ENCODE results near the gene P2RY12. TPM values are rescaled to one million over a fixed set of nuclear protein-coding genes. Genes with fewer than 3 reads are reported as not detected.
"Not testable (repeated sequence)": the region's sequence is repeated elsewhere in the genome, so short reads cannot be mapped to it uniquely, and the experiment has no call there.

The P2RY12 gene
- polyA plus RNA-seq, 3 donors: 0.10 to 2.7 (median 0.94) TPM

DNA sequence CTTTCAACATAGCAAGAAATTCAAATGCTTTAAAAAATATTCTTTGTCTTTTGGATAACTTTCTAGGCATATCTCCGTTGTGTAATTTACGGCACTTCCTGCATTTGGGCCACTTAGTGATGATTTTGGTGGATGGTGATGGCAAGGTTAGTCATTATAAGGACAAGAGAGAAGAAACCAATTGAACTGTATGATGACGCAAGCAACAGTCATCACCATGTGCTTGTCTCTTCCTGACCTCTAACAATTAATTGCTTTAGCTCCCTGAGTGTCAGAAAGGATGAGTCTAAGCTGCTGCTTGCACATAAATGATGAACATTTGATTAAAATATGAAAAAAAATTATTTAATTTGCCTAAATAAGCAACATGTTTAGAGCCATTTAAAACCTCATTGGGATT, 11.3 kb upstream of the P2RY12 start:
- 77 to 91% (median 83%) methylated on average over 3 of the region's 3 CpGs for WGBS, 3 donors
- no peak overlapping the region for H3K27ac ChIP-seq (ENCODE audit: low read depth, low read length)

DNA sequence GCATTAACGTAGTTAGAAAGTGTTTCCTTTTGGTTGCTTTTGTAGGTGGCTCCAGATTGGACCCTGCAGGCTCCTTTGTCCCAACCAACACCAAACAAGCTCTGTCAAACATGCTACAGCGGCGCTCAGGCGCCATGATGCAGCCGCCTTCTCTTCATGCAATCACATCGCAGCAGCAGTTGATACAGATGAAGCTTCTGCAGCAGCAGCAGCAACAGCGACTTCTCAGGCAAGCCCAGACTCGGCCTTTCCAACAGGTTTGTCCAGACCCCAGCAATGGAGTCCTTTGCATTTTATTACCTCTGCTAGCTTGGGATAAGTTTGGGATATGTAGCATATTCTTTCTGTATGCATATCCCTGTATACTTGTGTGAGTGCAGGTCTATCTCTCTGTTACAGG, 10.1 kb upstream of the P2RY12 start:
- 83 to 93% (median 90%) methylated on average over 8 of the region's 8 CpGs for WGBS, 3 donors
- no peak overlapping the region for H3K27ac ChIP-seq (ENCODE audit: low read depth, low read length)

DNA sequence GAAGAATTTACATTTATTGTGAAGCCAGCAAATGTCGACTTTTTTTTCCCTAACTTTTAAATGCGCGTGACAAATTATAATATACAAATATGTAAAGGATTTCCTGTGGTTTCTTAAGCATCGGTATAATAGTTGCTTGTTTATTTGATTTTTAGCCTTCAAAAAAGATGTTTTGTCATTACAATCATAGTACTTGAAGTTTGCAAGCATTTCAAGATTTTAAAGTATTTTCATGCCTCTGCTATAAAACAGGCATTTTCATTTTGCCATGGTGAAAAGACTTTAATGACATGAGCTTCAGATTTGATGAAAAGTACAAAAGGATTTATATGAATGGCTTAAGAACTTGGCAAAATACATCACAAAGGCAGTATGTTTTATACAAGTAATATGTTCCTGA, 9.4 kb upstream of the P2RY12 start:
- no peak overlapping the region for H3K27ac ChIP-seq (ENCODE audit: low read depth, low read length)
- 57 to 66% (median 63%) methylated on average over 4 of the region's 4 CpGs for WGBS, 3 donors

DNA sequence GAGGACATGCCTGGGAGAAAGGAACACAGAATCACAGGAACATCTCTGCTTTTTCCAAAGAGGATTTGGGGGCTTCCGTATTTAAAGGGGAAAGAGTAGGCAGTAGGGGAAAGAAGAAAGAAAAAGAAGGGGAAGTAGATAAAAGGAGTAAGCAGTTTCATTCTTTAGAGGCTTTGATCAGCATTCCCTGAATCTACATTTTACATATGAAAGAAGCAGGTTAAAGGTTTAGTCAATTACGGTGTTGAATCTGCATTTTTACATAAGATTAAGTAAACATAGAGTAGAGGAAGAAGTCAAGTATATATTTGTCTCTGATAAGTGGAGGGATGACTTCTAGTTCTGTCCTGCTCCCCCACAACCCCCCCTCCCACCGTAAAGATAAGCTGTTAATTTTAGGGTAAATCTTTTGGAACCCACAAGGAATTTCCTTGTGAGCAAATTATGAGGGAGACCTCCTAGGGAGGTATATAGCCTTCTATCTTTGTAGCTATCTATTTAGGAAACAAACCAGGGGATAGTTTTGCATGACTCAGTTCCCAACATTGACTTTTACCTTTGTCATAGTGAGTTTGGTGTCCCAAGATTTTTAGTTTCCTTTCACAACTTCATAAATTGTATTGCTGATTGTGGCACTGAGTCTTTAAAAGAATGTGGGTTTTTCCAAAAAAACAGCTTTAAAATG, 8.7 kb upstream of the P2RY12 start:
- H3K27ac ChIP-seq (ENCODE audit: low read depth, low read length): no peak overlapping the region
- 42 to 68% (median 58%) methylated on average over 3 of the region's 3 CpGs for WGBS, 3 donors

DNA sequence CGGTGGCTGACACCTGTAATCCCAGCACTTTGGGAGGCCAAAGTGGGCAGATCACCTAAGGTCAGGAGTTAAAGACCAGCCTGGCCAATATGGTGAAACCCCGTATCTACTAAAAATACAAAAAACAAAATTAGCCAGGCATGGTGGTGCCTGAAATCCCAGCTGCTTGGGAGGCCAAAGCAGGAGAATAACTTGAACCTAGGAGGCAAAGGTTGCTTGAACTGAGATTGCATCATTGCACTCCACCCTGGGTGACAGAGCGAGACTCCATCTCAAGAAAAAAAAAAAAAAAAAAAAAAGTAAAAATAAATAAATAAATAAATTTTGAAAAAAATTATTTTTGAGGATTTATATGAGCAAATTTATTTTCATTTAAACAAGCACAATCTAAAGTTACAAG, 7.6 kb upstream of the P2RY12 start:
- WGBS, 3 donors: 77 to 96% (median 92%) methylated on average over 3 of the region's 3 CpGs
- not testable (repeated sequence) for H3K27ac ChIP-seq (ENCODE audit: low read depth, low read length)

DNA sequence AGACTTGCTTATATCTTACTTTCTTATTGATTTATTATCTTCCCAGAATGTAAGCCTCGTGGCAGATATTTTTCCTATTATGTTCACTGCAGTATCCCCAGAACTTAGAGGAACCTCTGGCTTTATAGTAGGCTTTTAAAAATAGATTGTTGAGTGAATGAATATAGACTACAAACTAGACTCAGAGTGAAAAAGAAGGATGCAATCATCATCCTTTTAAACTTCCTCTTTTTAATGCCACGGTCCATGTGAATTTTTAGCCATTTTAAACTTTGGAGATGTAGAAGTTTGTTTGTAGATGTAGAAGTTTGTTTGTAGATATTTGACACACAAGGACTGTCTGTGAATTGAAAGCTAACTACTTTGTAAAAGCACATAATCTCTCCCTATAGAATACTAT, 7.2 kb upstream of the P2RY12 start:
- WGBS, 3 donors: 56 to 69% (median 59%) methylated on average over 2 of the region's 2 CpGs
- H3K27ac ChIP-seq (ENCODE audit: low read depth, low read length): no peak overlapping the region

DNA sequence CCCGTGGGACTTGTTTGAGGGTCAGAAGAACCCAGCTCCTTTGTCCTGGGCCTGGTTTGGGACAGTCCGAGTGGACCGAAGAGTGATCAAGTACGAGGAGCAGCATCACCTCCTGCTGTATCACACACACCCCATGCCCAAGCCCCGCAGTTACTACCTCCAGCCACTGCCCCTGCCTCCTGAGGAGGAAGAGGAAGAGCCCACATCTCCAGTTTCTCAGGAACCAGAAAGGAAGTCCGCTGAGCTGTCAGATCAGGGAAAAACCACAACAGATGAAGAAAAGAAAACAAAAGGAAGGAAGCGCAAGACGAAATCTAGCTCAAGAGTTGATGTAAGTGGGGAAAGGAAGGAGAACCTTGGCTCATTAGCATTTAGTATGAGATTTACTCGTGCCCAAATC, 3.3 kb upstream of the P2RY12 start:
- 66 to 92% (median 67%) methylated on average over 9 of the region's 9 CpGs for WGBS, 3 donors
- H3K27ac ChIP-seq (ENCODE audit: low read depth, low read length): no peak overlapping the region

DNA sequence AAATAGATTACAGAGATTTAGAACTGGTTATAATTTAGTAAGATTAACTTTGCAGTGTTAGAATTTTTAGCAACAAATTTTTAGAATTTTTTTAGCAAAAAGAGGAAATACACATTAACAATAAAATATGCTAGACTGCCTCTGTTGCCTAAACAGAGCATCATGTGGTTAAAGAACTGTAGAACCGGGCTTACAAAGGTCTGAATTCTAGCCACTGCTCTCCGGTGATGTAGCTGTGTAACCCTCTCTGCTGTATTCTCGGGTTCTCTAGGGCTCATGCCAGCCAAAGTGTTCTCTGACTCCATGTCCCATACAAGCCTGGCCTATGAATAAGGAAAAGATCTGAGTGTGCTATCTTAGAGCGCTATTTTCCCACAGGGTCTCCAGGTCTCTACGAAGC, 2.9 kb upstream of the P2RY12 start:
- WGBS, 3 donors: 74 to 87% (median 74%) methylated on average over 5 of the region's 5 CpGs
- H3K27ac ChIP-seq (ENCODE audit: low read depth, low read length): no peak overlapping the region

DNA sequence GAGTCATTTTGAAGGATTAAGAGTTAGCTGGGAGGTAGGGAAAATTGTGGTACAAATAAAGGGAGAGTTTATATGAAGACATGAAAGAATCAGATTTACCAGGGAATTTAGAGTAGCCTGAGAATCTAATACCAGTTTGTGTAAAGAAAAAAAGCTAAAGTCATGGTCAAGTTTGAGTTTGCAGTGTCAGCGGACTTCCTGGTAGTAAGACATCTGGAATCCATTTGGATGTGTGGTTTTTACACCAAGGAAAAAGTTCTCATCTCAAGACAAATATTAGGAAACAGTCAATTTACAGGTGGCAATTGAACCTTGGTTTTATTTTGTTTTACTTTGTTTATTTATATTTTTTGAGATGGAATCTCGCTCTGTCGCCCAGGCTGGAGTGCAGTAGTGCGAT, 1.5 kb upstream of the P2RY12 start:
- WGBS, 3 donors: 79 to 97% (median 92%) methylated on average over 4 of the region's 4 CpGs
- no peak overlapping the region for H3K27ac ChIP-seq (ENCODE audit: low read depth, low read length)

DNA sequence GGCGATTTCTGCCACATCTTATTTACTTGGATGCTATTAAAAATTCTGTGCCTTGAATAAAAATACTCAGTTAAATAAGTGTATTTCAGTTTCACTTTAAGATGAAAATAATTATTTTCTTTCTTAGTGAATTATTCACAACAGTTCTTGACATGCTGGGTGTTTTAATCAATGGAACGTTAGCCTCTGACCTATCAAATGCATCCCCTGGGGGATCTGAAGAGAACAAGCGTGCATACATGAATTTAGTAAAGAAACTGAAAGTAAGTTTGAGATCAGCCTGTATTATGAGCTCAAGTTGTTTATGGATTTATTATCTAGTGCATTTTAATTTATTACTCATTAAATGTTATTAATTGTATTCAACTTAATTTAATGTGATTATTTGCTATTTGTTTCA, 597 bp downstream of the P2RY12 start:
- H3K27ac ChIP-seq (ENCODE audit: low read depth, low read length): no peak overlapping the region
- 29 to 50% (median 39%) methylated on average over 3 of the region's 3 CpGs for WGBS, 3 donors

DNA sequence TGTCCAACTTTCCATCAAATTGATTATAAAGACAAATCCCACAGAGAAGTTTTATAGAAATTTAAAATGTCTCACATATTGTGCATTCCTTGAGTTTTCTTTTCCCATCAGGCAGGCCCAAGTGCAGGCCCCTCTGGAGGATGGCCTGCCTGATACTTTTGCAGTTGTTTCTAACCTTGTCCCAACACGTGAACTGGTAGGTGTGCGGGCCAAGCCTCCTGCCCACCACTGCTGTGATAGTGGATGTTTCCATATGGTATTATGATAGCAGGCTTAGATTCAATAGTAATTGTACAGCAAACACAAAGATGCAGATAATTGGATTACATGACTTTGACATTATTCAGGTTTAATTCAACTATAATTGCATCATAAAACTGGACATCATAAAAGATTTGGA, 1.4 kb downstream of the P2RY12 start:
- WGBS, 3 donors: 57 to 91% (median 87%) methylated on average over 2 of the region's 2 CpGs
- H3K27ac ChIP-seq (ENCODE audit: low read depth, low read length): no peak overlapping the region

DNA sequence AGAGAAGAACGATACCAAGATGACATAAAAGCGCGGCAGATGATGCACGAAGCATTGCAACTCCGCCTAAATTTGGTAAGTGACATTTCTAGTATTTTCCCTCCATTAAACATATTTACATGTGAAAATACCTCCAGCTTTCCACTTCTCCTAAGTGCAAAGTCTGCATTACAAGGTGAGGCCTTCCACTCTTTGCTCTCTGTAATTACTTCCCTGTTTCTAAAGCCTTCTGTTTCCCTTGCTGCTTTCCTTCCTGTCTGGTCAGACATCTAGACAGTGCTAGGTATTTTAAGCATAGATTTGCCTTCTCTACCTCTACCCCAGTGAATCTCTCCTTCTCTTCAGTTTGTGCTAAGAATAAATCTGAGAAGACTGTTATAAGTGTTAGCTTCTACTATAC, 1.9 kb downstream of the P2RY12 start:
- 88 to 94% (median 93%) methylated on average over 5 of the region's 5 CpGs for WGBS, 3 donors
- H3K27ac ChIP-seq (ENCODE audit: low read depth, low read length): no peak overlapping the region

DNA sequence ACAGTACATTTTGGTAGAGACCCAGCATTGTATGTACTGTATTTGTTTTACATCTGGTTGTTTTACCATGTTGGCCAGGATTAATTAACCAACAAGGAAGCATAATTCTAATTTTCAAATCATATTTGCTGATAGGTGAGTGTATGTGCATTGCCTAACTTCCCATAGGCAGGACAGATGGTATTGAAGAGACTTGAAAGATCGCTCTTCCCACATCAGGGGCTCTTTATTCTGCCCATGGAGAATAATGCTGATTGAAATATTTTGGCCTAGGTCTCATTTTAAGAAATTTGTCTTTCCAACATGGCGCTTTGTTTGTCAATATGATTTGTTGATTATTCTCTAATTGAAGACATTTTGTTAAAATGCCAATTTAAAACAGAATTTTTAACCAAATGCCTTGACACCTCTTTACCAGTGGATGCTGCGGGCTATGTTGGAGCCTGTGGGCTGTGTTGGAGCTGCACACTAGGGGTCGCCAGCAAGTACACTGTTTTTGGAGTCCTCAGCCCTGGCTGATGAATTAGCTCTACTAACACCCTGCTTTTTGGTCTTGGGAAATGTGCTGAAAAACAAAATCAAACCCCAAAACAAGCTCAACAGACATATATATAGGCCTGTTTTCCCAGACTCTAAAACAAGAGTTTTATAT, 5.3 kb downstream of the P2RY12 start:
- 71 to 74% (median 74%) methylated on average over 4 of the region's 4 CpGs for WGBS, 3 donors
- H3K27ac ChIP-seq (ENCODE audit: low read depth, low read length): no peak overlapping the region

DNA sequence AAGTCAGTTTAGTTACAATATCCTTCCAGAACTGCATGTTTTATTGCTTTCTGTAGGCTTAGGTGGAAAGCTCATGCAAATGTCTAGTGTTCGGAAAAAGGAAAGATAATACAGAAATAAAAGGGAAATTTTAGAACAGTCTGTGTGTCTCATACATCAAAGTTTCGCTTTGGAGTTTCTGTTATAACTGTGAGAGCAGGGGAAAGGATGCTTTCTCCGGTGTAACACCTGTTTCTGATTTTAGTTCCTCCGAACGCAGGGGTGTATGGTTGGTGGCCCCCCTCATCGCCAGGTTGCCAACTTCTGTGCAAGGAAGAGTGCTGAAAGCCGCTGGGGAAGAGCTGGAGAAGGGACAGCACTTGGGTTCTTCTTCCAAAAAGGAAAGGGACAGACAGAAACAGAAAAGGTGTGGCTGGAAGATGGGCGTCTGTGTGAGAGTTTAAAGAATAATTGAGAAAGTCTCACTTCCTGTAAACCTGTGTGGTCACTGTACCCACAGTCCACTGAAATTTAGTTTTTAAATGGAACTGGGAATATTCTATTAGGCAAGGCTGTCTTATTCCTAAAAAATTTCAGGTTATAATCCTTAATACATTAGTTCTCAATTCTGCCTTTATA, 6.7 kb downstream of the P2RY12 start:
- H3K27ac ChIP-seq (ENCODE audit: low read depth, low read length): no peak overlapping the region
- 81 to 88% (median 86%) methylated on average over 8 of the region's 8 CpGs for WGBS, 3 donors

DNA sequence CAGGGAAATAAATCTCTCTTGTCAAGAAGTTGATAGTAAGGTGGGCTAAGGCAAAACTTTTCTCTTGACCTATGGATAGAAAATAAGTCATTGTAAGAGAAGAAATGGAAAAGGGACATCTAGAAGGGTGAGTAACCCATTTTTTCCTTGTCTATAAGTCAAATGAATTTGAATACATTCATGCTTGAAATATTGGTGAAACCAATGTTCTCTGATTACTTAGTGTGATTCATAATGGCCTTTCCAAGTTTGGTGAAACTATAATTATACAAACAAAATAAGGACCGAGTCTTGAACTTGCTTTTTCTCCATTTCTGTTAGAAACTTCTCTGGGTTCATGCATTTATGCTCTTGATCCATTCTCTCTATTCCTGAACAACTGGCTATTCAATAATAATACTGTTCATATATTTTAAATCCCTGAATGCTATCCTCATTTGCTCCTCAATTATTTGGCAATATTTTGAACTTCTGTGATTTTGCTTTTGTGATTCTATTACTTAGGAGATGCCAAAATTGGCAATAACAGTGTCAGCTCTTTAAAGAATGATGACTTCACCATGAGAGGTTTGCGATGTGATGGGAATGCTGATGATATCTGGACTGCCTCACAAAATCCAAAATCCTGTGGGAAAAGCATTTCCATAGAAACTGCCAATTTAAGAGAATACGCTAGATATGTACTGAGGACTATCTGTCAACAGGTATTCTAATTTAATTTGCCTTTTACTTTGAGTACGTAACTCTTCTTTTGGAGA, 12.3 kb downstream of the P2RY12 start:
- H3K27ac ChIP-seq (ENCODE audit: low read depth, low read length): no peak overlapping the region
- 82 to 94% (median 91%) methylated on average over 4 of the region's 4 CpGs for WGBS, 3 donors

DNA sequence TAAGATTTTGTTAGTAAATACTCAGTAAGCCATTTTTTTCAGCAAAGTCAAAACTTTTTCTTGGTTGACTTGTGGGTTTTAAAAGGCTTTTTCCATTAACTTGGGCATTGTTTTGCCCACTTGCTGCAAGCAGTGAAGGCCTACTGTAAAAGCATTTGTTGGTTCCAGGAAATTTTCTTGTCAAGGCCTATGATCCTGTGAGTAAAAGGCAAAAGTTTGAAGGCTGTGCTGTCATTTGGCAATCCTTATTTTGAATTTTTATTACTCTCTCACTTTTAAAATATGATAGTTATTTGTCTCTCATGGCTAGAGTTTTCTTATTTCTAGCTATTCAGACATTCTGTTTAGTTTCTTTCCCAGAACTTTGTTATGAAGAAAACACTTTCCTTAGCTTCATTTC, 13.0 kb downstream of the P2RY12 start:
- H3K27ac ChIP-seq (ENCODE audit: low read depth, low read length): no peak overlapping the region

DNA sequence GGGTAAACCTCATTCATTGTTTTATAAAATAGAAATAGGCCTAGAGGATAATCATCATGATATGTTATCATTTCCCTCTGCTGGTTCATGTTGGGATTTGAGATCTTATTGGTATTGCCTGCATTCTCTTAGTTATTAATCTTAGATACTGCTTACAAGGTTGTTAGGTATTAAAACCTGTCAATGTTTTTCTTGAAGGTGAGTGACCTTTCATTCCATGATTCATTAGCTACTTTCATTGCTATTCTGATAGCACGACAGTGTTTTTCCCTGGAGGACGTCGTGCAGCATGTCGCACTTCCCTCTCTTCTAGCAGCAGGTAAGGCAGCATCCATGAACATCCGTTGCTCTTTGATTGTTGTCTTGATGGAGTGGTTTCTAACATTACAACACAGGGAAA, 17.1 kb downstream of the P2RY12 start:
- no peak overlapping the region for H3K27ac ChIP-seq (ENCODE audit: low read depth, low read length)
- WGBS, 3 donors: 62 to 89% (median 72%) methylated on average over 5 of the region's 5 CpGs

DNA sequence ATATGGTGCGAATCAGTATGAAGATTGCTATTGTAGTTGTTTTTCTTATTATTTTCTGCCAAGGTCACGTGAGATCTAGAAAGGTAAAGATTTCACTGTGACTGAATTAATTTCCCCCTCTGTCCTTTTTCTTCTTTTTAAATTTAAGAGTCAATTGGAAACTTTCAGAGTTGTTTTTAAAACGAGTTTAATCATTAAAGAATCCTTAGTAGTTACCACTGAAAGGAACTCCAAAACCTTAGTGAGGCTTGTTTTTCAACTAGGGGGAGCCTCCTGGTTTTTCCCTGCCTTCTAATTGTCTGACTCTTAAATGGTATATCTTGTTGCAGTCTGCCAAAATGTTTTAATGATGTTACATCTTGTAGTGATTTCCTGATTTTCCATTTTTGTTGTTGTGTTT, 17.6 kb downstream of the P2RY12 start:
- no peak overlapping the region for H3K27ac ChIP-seq (ENCODE audit: low read depth, low read length)
- WGBS, 3 donors: 77 to 91% (median 88%) methylated on average over 3 of the region's 3 CpGs

DNA sequence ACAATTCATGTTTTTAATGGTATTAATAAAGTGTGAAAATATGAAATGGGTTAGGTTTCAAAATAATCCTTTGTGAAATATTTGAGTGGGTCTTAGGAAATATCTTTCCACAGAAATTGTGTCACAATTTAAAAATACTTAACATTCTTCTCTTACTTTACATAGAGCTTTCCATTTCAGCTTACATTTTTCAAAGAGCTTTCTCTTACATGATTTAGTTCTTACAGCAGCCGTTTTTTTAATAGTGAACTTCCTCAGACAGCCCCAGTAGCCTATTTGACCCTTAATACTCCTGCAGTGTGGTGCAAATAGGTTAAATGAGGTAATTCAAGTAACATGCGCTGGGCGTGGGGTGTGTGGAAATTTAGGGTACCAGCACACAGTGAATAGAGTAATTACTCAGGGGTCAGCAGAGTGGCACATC, 21.8 kb downstream of the P2RY12 start:
- WGBS, 3 donors: 33 to 63% (median 48%) methylated on average over 3 of the region's 3 CpGs
- no peak overlapping the region for H3K27ac ChIP-seq (ENCODE audit: low read depth, low read length)

Data from adipose tissue (tissue), 3 donors.